Bone marrow (tissue), 2 donors: ENCODE results near the gene PAWR.
"Not testable (repeated sequence)": the region's sequence is repeated elsewhere in the genome, so short reads cannot be mapped to it uniquely, and the experiment has no call there.

Source experiments
- DNase-seq, 2 donors: peaks; one replicate each; lab custom pipeline; 2025; lab: John Stamatoyannopoulos, UW

Gene PAWR

DNA sequence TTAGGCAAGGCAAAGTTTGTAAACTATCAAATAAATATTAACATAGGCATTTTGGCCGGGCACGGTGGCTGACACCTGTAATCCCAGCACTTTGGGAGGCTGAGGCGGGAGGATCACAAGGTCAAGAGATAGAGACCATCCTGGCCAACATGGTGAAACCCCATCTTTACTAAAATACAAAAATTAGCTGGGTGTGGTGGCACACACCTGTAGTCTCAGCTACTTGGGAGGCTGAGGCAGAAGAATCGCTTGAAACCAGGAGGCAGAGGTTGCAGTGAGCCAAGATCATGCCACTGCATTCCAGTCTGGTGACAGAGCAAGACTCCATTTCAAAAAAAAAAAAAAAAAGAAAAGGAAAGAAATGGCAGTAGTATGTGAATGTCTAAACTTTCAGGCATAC, 43.9 kb downstream of the PAWR start:
- DNase-seq = not testable (repeated sequence)

DNA sequence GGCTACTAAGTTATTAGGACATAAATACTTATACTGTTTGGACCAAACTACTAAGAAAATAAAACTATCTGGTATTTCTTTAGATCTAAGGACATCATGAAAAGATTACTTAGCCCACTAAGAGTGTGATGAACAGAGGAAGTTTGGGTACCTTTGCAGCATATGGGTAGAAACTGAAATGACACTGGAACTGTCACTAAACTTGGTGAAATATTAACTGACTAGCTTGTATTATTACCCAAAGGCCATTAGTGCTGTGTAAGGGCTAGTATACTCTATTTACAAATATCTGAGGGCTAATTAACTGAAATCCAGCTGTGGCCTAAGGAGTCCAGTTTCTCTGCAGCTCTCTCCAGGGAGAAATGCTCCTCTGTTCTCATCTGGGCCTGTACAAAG, 45.5 kb downstream of the PAWR start:
- no peak for DNase-seq

DNA sequence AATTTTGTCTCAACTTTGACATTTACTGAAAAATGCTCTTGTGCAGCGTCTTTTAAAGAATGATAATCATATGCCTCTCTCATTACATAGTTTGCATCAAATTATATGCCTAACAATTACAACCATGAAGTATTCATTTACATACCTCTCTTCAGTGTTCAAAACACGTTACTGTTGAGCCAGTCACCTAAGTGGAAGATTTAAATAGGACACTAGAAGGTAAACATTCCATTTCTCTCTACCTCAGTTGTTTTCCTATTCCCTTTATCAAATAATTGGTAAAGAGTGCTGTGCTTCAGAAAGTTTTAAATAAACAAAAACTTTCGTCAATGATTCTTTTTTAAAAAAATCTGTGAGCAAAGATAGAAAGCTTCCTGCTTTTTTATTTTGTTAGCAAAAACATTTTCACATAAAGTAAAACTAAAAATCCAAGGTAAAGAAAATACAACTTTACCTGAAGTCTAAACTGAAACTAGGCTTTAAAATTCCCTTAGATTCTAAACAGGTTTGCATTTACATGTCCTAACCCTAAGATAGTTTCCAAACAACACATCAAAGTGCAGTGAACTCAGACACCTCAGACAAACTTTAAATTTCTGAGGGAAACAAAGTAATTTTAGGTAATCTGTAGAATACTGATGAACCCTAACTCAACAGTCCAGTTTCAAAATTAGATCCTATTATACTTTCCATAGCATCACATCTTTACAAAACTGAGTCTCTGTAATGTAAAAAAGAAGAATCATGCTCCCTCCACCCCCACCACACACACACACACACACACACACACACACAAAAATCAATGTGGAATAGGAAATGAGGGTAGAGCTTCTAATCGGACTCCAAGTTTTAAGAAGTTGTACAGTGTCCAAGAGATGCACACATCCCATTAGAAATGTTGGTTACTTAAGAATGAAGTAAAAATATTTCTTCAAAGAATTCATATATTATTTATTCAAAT, 46.2 kb downstream of the PAWR start:
- DNase-seq = no peak

DNA sequence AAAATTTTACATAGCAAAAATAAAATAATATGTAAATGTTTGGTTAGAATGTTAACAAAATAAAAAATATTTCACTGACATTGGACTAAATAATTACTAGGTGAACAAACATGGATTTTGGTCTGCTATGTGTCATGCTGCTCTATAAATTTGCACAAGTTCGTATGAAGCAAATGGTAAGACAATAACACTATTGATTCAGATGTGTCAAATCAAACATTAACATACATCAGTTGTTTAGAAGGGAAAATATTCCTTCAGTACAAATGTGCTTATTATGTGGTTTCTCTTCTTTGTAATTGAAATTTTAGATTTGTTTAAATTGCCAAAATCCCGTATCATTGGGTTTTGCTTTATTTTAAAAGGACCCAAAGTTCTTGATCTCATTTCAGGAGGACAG, 46.9 kb downstream of the PAWR start:
- DNase-seq = no peak

DNA sequence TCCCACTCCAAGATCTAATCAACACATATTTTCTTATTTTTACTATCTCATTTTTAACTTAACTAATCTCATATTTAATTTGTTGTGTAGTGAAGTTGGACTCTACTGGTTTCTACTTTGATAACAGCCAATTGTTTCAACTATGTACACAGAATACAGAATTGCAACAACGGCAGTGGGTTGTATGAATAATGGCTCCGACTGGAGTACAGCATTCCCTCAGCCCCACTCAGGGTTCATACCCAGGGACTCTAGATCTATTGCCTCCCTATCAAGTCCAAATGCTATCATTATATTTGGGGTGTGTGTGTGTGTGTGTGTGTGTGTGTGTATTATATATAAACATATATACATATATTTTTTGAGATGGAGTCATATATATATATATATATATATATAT, 52.3 kb downstream of the PAWR start:
- no peak for DNase-seq

DNA sequence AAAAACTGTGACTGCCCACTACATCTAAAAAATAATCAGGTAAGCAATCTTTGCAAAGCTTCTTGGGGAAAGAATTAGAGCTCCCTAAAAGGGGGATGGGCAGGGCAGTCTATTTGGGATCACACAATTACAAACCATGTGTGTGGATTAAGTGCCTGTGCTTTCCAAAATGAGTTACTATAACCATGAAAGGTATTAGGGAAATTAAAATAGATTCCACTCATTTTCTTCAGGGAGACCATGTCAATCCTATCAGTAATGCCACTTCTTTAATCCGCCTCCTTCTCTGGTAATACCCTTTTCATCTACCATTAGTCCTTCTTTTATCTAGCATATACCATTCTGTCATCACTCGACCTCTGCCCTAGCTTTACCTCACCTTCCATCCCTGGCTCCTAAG, 53.7 kb downstream of the PAWR start:
- DNase-seq = no peak

DNA sequence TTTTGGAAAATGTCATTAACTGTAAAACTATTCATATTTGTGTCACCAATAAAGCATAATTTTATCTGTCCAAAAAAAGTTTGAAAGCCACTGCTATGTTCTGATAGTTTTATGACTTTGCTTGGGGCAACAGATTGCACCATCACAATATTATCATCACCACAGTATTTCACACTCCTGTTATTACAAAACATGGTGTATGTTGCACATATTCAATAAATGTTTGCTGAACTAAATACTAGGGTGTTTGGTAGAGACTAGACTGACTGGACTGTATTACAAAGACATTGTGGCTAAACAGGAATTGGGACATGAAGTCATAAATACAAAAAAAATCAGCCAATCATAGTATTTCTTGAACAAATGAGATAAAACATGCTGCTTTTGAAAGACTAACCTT, 55.1 kb downstream of the PAWR start:
- no peak for DNase-seq

DNA sequence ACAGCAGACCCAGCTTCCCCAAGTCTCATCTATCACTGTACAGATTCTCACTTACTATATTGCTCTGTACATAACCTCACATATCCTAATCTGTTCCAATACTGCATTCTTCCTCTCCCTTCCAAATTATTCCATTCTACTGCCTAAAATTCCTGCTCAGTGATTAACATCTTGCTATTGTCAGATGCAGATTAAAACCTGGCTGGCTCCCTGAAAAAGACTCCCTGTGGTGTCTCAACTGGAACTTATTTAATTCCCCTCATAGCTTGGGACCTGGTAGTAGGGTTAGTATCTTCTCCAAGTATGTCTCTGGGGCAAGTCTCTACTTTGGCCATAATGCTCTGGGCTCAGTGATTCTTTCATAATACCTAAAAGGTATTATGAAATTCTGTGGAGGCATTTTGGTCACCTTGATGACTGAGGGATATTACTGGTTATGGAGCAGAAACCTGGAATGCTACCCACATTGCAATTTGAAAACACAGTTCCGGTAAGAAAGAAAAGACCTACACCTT, 55.8 kb downstream of the PAWR start:
- no peak for DNase-seq

DNA sequence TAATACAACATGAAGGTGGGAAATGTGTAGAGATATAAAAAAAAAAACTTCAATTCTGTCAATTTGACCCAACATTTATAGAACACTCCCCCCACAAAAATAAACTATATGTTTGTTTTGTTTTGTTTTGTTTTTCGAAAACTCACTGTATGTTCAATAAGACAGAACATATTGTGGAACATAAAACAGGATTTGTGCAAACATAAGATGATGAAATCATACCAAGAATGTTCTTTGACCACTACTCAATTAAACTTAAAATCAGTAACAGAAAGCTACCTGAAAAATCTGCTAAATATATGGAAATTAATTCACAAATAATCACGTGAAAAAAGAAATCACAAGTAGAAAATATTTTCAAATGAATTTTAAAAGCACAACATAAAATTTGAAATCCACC, 61.2 kb downstream of the PAWR start:
- DNase-seq = no peak

DNA sequence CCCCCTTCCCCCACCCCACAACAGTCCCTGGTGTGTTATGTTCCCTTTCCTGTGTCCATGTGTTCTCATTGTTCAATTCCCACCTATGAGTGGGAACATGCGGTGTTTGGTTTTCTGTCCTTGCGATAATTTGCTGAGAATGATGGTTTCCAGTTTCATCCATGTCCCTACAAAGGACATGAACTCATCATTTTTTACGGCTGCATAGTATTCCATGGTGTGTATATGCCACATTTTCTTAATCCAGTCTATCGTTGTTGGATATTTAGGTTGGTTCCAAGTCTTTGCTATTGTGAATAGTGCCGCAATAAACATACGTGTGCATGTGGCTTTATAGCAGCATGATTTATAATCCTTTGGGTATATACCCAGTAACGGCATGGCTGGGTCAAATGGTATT, 64.0 kb downstream of the PAWR start:
- not testable (repeated sequence) for DNase-seq

DNA sequence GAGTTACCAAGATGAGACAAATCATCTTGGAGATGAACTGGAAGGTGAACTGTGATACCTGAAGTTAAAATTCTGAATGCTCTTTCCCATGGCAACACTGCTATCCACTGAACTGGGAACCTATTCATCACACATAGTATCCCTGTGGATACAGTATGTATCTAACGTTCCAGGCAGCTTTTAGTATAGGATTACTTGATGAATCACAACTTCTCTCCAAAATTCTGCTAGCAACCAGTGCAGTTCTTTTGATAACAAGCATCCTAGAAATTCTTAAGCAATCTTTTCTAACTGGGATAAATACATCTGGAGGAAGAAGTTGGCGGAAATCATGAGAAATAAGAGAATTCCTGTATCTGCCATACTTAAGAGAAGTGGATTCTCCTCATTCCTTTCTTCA, 66.4 kb downstream of the PAWR start:
- no peak for DNase-seq

DNA sequence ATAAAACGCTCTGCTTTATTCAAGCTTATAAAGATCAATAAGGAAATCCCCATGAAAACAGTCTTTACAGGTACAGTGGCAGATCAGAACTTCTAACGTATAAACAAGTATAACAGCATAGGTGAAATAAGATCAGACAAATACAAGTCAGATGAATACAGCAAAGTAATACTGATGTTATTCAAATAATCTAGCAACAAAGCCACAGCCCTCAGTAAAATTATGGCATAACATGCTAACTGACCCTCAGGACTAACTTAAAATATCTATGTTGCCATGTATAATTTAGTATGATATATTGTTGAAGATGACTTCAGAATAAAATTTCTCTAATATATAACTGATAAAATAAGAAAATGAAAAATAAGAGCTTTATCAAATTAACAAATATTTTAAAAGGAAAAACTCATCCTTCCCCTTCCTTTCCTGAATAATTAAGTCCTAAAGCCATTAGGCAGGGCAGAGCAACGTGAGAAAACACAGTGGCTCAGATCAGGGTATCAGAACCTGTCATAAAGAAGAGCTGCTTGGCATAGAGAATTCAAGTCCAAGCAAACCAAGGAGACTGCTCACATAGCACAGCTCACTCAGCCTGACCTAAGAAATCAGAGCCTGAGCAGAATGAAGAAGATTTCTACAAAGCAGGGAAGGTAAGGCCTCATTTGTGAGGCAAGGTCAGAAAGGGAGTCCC, 70.7 kb downstream of the PAWR start:
- no peak for DNase-seq

DNA sequence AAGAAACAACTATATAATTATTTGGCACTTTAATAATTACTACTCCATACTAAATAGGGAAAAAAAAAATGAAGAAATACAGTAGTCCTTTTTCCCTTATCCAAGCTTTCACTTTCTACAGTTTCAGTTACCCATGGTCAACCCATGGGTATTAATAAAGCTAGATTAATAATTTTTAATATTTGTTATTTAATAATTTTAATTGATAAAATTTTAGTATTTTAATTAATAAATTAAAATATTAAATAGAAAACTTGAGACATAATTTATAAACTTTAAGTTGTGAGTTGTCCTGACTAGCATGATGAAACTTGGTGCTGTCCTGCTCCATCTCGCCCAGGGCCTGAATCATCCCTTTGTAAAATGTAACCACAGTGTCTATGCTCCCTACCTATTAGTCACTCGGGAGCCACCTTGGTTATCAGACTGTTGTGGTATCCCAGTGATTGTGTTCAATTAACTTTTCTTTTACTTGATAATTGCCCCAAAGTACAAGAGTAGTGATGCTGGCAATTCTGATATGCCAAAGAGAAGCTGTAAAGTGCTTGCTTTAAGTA, 71.8 kb downstream of the PAWR start:
- DNase-seq = no peak

DNA sequence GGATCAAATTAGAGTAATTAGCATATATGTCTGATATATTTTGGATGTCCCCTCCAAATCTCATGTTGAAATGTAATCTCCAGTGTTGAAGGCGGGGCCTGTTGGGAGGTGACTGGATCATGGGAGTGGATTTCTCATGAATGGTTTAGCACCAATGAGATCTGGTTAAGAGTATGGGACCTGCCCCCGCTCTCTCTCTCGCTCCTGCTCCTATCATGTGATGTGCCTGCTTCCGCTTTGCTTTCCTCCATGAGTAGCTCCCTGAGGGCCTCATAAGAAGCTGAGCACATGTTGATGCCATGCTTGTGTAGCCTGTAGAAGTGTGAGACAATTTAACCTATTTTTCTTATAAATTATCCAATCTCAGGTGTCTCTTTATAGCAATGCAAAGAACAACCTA, 73.1 kb downstream of the PAWR start:
- no peak for DNase-seq

DNA sequence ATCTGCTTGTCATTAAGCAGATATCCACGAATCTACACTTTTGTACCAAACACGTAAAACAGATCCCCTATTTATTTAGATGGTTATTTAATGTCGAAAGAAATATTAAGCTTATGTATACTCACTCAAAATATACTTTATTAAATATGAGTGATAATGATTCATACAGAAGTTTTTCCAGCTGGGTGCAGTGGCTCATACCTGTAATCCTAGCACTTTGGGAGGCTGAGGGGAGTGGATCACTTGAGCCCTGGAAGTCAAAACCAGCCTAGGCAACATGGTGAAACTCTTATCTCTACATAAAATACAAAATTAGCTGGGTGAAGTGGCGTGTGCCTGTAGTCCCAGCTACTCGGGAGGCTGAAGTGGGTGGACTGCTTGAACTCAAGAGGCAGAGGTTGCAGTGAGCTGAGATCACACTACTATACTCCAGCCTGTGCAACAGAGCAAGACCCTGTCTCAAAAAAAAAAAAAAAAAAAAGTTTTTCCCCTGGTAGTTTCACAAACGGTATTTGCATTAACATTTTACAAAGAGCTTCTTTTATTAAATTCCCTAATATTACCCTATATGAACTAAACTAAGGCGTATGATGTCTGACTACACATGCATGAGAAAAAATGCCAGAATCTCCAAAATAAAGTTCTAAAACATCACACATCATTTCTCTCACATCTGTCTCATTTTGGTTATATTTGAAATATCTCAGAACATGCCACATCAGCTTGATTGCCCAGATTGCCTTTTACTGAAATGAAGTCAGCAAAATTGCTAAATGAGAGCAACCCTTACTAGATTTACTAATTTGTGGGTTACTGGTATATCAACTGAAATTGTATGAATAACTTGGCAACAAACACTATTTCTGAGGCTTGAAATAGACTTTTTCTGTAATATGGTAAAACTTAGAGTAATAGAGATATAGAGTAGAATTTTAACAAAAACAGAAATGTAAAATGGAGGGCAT, 74.9 kb downstream of the PAWR start:
- no peak for DNase-seq

DNA sequence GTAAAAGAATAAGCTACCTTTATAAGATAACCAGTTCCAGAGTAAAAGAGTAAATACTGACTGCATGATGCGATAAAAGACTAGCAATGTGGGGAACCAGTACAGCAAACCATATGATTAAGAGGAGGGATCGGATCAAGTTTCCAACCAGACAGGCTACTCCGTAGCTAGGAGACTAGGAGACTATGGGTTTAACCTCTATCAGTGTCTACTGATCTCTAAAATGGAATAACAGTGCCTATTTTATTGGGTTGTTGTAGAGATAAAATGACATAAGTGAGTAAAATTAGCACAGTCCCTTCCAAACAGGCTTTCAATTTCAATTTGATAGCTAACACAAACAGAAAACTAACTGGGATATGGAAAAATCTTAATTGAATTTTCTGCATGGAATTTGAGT, 76.0 kb downstream of the PAWR start:
- DNase-seq = no peak

DNA sequence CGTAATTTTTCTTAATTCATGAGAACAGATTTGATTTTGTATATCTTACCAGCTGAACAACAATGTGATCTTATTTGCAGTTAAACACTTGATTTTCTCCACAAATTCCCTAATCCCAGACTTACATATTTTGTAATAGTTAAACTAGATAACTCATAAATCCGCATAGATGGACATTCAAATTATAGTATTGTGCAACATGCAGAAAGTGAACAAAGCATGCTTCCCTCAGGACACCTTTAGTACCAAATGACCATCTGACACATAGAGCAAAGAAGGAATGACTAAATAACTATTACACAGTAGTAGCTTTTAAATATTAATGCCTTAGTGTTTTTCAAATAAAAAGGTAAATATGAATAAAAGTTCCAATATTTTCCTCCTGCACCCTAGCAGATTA, 88.9 kb downstream of the PAWR start:
- DNase-seq = no peak

DNA sequence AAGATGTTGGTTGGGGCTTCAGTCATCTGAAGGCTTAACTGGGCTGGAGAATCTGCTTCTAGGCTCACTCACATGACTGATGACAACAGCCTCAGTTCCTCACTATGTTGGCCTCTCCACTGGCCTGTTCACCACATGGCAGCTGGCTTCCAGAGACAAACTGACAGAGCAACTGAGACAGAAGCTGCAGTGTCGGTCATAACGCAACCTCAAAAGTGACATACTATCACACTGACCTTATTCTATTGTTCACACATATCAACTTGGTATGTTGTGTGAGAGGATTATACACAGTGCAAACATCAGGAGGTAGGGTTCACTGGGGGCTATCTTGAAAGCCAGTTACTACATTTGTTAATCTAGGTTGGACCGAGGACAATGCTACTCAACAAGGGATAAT, 92.9 kb downstream of the PAWR start:
- no peak for DNase-seq

DNA sequence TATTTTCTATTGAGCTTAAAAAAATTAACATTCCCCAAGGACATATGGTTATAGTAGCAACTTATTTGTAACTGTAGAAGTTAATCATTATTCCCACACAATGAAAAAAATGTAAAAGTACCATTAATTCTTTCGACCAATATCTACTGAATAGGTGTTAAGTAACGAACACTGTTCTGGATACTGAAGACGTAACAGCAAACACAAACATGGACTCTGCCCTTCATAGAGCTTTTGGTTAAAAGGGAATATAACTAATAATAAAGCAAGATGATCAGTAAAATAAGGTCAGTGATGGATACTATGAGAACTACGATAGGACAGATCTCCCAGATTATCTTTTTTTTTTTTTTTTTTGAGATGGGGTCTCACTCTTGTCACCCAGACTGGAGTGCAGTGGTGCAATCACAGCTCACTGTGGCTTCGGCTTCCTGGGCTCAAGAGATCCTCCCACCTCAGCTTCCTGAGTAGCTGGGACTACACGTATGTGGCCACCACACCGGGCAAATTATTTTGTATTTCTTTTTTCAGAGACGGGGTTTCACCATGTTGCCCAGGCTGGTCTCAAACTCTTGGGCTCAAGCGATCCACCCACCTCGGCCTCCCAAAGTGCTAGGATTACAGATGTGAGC, 93.9 kb downstream of the PAWR start:
- no peak for DNase-seq

DNA sequence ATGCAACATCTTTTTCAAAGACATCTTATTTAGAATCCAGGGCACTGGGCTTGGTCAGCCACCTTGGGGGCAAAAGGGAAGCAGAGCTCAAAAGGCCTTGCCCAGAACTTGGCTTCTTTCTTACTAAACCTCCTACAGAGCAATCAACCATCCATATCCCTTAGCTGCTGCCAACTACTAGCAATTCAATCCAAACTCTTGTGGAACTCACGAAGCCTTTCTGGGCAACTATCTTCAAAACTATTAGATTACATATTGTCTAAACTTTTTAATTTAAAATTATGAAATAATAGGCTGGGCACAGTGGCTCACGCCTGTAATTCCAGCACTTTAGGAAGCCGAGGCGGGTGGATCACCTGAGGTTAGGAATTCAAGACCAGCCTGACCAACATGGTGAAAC, 95.5 kb downstream of the PAWR start:
- DNase-seq = no peak

DNA sequence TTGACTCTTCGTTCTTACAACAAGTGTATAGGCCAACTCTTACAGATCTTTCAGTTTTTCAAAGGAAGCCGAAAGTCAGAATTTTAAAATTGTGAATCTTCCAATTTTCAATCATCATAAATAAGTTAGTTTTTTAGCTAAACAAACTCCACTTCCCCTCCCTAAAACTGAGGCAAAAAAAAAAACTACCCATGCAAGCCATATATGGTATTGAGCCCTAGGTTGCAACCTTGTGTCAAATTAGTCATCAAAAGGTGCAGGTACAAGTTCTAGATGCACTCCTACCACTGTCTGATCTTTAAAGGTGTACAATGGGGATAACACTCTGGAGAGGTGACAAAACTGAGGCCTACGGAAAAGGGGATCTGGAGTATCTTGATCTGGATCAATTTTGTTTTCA, 97.9 kb downstream of the PAWR start:
- no peak for DNase-seq
